HFFc6 (cell line): Measurements from ENCODE around the gene MRPL48. TPM values are rescaled to one million over a fixed set of nuclear protein-coding genes. Genes with fewer than 3 reads are reported as not detected.

Experiments used
- DNase-seq: peaks from one replicate; pipeline ENCODE4 v3.0.0-alpha.2; 2018
- H3K27ac Mint-ChIP-seq: 2 replicates; pipeline ENCODE4 v1.8.0; 2020; ENCODE audit warnings: mild to moderate bottlenecking, mixed read lengths
- H3K27me3 Mint-ChIP-seq: 2 replicates; pipeline ENCODE4 v1.8.0; 2021; ENCODE audit warnings: mild to moderate bottlenecking, moderate library complexity, mixed read lengths; ENCODE audit not compliant: insufficient read depth
- H3K36me3 Mint-ChIP-seq: 2 replicates; pipeline ENCODE4 v1.8.0; 2021; ENCODE audit warnings: low read depth, mixed read lengths
- H3K4me1 Mint-ChIP-seq: 2 replicates; pipeline ENCODE4 v1.8.0; 2020; ENCODE audit warnings: low read depth, mixed read lengths
- H3K4me3 Mint-ChIP-seq: 2 replicates; pipeline ENCODE4 v1.8.0; 2020; ENCODE audit warnings: mild to moderate bottlenecking, moderate library complexity, mixed read lengths
- H3K9me3 Mint-ChIP-seq: 2 replicates; pipeline ENCODE4 v1.8.0; 2020; ENCODE audit warnings: mild to moderate bottlenecking, mixed read lengths
- total RNA-seq, 6 experiments: library from RNA; stranded (reverse); fragmentation: NEBNext Ultra II Directional; extraction: Animal tissue kit (Norgen Biotek cat#: 25700); gene quantifications; 2 replicates in 1 of 6; 3 replicates in 5 of 6; pipeline ENCODE4 v1.2.3, GENCODE V29; 2021
- TF ChIP-seq, protein P1 (sequence below): fragments of 200-600 bp; sonication (generic); IDR thresholded peaks from 2 replicates; pipeline ENCODE4 v1.5.0; 2021; ENCODE audit warnings: antibody characterized with exemption, mild to moderate bottlenecking

Gene MRPL48
- total RNA-seq, 6 experiments from 2014 or later: 29.3 to 39.4 (median 35.1) TPM

DNA sequence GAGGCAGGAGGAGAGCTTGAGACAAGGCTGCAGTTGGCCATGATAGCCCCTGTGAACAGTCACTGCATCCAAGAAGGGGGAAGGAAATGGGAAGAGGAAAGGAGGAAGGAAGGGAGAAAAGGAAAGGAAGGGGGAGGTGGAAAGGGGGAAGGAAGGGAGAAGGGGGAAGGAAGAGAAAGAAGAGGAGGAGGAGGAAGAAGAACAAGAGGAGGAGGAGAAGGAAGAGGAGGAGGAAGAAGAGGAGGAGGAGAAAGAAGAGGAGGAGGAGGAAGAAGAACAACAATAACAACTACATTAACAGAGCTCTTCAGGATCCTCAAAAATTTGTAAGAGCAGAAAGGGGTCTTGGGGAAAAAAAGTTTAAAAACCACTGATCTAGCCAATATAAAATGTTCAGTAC is 32.0 kb upstream of the MRPL48 start:
- Mint-ChIP-seq H3K9me3 (no peaks in the 10 kb centered on the region), H3K36me3 (peaks cover 7% of the 10 kb centered on the region), H3K27me3 (peaks cover 2% of the 10 kb centered on the region; the same call in 1 of the 2 replicates), H3K27ac (no peak overlapping the region), H3K4me1 (peaks cover 43% of the 10 kb centered on the region), H3K4me3 (no peak overlapping the region)
- DNase-seq: no peak
- TF ChIP-seq, protein P1, sequence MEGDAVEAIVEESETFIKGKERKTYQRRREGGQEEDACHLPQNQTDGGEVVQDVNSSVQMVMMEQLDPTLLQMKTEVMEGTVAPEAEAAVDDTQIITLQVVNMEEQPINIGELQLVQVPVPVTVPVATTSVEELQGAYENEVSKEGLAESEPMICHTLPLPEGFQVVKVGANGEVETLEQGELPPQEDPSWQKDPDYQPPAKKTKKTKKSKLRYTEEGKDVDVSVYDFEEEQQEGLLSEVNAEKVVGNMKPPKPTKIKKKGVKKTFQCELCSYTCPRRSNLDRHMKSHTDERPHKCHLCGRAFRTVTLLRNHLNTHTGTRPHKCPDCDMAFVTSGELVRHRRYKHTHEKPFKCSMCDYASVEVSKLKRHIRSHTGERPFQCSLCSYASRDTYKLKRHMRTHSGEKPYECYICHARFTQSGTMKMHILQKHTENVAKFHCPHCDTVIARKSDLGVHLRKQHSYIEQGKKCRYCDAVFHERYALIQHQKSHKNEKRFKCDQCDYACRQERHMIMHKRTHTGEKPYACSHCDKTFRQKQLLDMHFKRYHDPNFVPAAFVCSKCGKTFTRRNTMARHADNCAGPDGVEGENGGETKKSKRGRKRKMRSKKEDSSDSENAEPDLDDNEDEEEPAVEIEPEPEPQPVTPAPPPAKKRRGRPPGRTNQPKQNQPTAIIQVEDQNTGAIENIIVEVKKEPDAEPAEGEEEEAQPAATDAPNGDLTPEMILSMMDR: no peak

DNA sequence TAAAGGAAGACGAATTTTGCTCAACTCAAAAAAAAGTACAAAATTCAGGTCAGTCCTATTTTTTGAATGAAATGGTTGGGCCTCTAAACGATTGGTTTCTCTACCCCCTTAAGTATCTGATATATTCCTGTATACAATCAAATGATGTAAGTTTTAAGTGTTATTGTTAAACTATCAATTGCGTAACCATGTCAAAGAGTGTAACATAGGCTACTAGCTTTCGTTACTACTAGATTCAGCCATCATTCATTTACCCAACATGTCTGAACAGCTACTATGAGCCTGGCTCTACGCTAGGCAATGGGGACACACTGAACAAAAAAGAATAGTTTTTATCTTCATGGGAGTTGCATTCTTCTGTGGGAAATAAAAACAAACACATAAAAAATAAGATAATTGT is 30.1 kb upstream of the MRPL48 start:
- peaks cover 27% of the 10 kb centered on the region for H3K4me1 Mint-ChIP-seq
- H3K27ac Mint-ChIP-seq: no peak overlapping the region
- peaks cover 2% of the 10 kb centered on the region; the same call in 1 of the 2 replicates for H3K27me3 Mint-ChIP-seq
- TF ChIP-seq, protein P1: no peak
- H3K9me3 Mint-ChIP-seq: no peaks in the 10 kb centered on the region
- peak overlapping the region; percentile 99 for H3K4me3 Mint-ChIP-seq
- no peak for DNase-seq
- H3K36me3 Mint-ChIP-seq: peaks cover 7% of the 10 kb centered on the region

DNA sequence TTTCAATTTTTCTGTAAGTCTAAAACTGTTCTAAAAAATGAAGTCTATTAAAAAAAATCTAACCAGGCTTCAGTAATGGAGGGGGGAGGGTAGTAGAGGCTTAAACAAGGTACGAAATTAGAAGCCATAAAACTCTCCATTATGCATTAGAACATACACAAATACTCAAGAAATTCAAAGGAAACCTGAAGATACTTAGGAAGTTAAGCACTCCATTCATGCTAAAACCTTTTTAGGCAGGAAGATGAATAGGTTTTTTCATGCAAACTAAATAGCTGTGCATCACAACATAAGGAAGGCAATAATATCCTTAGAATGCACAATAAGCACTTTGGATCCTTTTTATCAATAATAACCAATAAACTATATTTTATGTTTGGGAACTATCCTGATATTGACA is 29.2 kb upstream of the MRPL48 start:
- H3K9me3 Mint-ChIP-seq: no peaks in the 10 kb centered on the region
- TF ChIP-seq, protein P1: no peak
- peak overlapping the region; percentile 99 for H3K4me3 Mint-ChIP-seq
- no peak overlapping the region for H3K27ac Mint-ChIP-seq
- peaks cover 7% of the 10 kb centered on the region for H3K36me3 Mint-ChIP-seq
- H3K4me1 Mint-ChIP-seq: peaks cover 27% of the 10 kb centered on the region
- DNase-seq: no peak
- H3K27me3 Mint-ChIP-seq: peaks cover 2% of the 10 kb centered on the region; the same call in 1 of the 2 replicates

DNA sequence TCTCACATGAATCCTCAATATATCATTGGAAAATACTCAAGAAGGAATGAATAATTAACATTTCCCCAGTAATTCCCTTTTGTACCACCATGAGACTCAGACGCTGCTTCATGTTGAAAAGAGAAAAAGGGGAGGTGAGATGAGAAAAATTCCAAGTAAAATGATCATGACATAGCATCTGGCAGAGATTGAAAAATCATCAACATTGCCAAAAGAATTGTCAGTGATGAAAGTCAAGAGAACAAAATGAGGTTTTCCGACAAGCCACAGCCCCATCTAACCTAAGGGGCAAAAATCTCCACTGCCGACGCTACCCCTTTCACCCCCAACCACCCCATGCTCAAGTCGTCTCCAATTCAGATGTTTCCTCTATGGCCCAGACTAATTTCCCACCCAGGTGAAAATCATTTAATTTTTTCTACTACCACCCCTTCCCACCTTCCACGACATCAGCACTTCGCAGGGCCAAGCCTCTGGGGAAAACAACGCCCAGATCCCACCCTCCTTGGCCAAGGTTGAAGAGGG is 28.0 kb upstream of the MRPL48 start:
- peaks cover 2% of the 10 kb centered on the region; the same call in 1 of the 2 replicates for H3K27me3 Mint-ChIP-seq
- H3K4me3 Mint-ChIP-seq: peak overlapping the region; percentile 99
- H3K27ac Mint-ChIP-seq: peak overlapping the region; percentile 92
- peaks cover 22% of the 10 kb centered on the region for H3K4me1 Mint-ChIP-seq
- peaks cover 7% of the 10 kb centered on the region for H3K36me3 Mint-ChIP-seq
- H3K9me3 Mint-ChIP-seq: no peaks in the 10 kb centered on the region
- peak; percentile 22 for DNase-seq
- TF ChIP-seq, protein P1: peak; percentile 58

DNA sequence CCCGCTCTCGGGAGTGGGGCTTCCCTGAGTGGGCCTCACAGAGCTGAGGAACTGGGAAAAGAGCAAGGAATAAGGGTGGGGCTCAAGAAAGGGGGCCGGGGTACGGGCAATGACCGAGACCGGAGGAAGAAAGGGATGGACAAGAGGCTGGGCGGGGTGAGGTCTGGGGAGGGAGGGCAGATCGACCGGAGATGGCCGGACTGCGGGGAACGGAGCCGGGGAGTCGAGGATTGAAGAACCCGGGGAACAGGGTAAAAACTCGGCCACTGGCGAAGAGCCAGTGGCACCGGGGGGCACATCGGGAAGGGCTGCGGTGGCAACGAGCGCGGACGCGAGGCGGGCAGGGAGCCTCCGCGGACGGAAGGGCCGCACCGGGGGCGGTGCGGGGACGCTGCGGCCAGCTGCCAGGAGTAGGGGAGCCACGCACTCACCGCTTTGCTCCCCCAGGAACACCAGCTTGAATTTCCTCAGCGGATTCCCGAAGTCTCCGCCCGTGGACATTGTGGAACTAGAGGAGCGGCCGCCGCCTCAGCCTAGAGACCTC is 27.5 kb upstream of the MRPL48 start:
- peaks cover 2% of the 10 kb centered on the region; the same call in 1 of the 2 replicates for H3K27me3 Mint-ChIP-seq
- H3K36me3 Mint-ChIP-seq: peaks cover 7% of the 10 kb centered on the region
- H3K4me1 Mint-ChIP-seq: peaks cover 22% of the 10 kb centered on the region
- peak overlapping the region; percentile 92 for H3K27ac Mint-ChIP-seq
- TF ChIP-seq, protein P1: no peak
- H3K4me3 Mint-ChIP-seq: peak overlapping the region; percentile 99
- peak; percentile 8 for DNase-seq
- no peaks in the 10 kb centered on the region for H3K9me3 Mint-ChIP-seq
